ENCODE data around the gene IFT88. TPM values are rescaled to one million over a fixed set of nuclear protein-coding genes. Genes with fewer than 3 reads are reported as not detected.

Gene IFT88
- total and polyA plus RNA-seq, 2 of the 4 experiments (the other 2 are of a cell fraction), result 5.5 to 8.6 TPM

DNA sequence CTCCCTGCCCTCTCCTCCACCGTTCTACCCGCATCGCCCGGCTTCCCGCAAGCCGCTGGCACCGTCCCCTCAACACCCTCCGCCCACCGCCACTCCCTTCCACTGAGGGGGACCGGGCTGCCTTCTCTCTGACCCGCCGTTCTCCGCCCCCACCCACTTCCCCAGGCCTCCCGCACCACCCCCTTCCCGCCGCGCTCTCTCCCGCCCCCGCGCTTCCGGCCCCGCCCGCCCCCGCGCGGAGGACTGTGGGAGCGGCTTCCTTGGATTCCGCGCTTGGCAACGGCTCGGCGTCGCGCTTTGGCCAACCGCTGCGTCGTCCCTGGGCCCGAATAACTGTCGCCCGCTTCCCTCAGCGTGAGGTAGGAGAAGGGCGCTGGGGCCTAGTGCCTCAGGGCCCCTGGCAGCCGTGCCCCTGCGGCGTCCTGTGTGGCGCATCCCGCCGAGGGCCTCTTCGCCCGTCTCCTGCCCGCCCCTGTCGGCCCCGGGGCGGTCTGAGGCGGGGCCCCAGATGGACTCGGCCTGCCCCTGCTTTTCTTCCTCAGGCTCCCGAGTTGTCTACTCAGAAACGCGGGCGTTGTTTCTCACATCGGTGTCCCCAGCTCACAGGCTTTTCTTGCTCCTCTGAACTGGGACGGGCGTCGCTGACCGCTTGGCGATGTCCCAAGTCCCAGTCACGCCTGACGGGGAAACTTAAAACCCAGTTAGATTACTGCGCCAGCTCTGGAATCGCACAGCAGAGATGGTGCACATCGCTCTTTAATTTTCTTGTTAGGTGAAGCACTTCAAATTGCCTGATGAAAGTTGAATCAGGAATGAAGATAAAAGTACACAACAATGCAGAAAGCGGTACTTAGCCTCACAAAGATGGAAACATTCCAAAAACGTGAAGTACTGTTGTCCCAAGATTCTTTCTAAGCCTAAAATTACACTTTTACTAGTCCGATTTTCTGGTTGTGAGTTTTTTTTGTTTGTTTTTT lies at the start of gene IFT88 (continued):
- TF ChIP-seq RAD21 (IDR thresholded peaks at IDR 0.05; ENCODE audit: low read length) (no peak; the same call in 1 of the 2 replicates), CEBPB (IDR thresholded peaks at IDR 0.05; ENCODE audit: low read depth, low read length) (no peak), MAFK (IDR thresholded peaks at IDR 0.05; ENCODE audit: low read depth, low read length) (no peak), CHD1 (IDR thresholded peaks at IDR 0.05; ENCODE audit: low read depth, low read length) (no peak), POLR2A (IDR thresholded peaks at IDR 0.05; ENCODE audit: low read depth, low read length) (peak; percentile 84), FOS (IDR thresholded peaks at IDR 0.05; ENCODE audit: low read depth, low read length) (no peak), SMC3 (IDR thresholded peaks at IDR 0.05; ENCODE audit: low read depth, low read length) (0 out of 2 replicates have a peak, but pooled peaks have one; percentile 9)

Measured in IMR-90 (cell line).